NCI-H146 treated with DMSO at 0.1 percent for 48 hours (cell line): ENCODE data around the gene PDE2A.
"Not testable (repeated sequence)": the region's sequence is repeated elsewhere in the genome, so short reads cannot be mapped to it uniquely, and the experiment has no call there.

ENCODE experiments used
- DNase-seq: peaks from one replicate; lab custom pipeline; 2025; ENCODE audit not compliant: unreplicated experiment; lab: John Stamatoyannopoulos, UW

The PDE2A gene

GRCh38 chr11:72555014-72555522 lies 119.2 kb downstream of the PDE2A start:
- DNase-seq, result not testable (repeated sequence)

GRCh38 chr11:72553706-72554105 lies 120.5 kb downstream of the PDE2A start:
- no peak for DNase-seq

GRCh38 chr11:72552399-72552910 lies 121.8 kb downstream of the PDE2A start:
- no peak for DNase-seq

- no peak for DNase-seq
Measured at GRCh38 chr11:72551571-72551970, 122.7 kb downstream of the PDE2A start.

- no peak for DNase-seq
Measured at GRCh38 chr11:72548463-72548862, 125.8 kb downstream of the PDE2A start.

GRCh38 chr11:72546866-72547265 lies 127.4 kb downstream of the PDE2A start:
- no peak for DNase-seq

GRCh38 chr11:72544589-72544988 lies 129.6 kb downstream of the PDE2A start:
- no peak for DNase-seq

GRCh38 chr11:72543849-72544542 lies 130.2 kb downstream of the PDE2A start:
- DNase-seq, result no peak

GRCh38 chr11:72541257-72541974 lies 132.8 kb downstream of the PDE2A start:
- no peak for DNase-seq

GRCh38 chr11:72537051-72537450 lies 137.2 kb downstream of the PDE2A start:
- no peak for DNase-seq

- no peak for DNase-seq
Measured at GRCh38 chr11:72535194-72535547, 139.1 kb downstream of the PDE2A start.

GRCh38 chr11:72534371-72535193 lies 139.6 kb downstream of the PDE2A start:
- DNase-seq, result no peak

- DNase-seq, result no peak
Measured at GRCh38 chr11:72529068-72529467, 145.2 kb downstream of the PDE2A start.

- no peak for DNase-seq
Measured at GRCh38 chr11:72528121-72528520, 146.1 kb downstream of the PDE2A start.
